K562 (cell line): ENCODE data around the gene MTA1. TPM values are rescaled to one million over a fixed set of nuclear protein-coding genes. Genes with fewer than 3 reads are reported as not detected.

Experiments used
- ARNT ChIP-seq, 2 experiments: fragments of 450-650 bp; IDR thresholded peaks; 2 replicates each; pipeline ENCODE4 v1.6.1; 2016; ENCODE audit warnings: mild to moderate bottlenecking in 1 of 2
- CBX8 ChIP-seq: fragments of 200-600 bp; sonication (generic); IDR thresholded peaks from 2 replicates; pipeline ENCODE4 v1.6.1; 2012; ENCODE audit warnings: borderline replicate concordance, mixed run types, low read depth, mild to moderate bottlenecking, moderate library complexity, mixed read lengths, low read length, control low read depth, inconsistent platforms; ENCODE audit not compliant: poor library complexity, severe bottlenecking; ENCODE audit errors: extremely low read depth
- CREB3 ChIP-seq: fragments of 450-650 bp; conservative IDR thresholded peaks from 2 replicates; pipeline ENCODE4 v1.6.1; 2016; ENCODE audit warnings: missing genetic modification characterization, low read depth, mild to moderate bottlenecking, missing compliant biosample characterization, moderate library complexity
- CSDE1 ChIP-seq, 2 experiments: fragments of 450-650 bp; IDR thresholded peaks; 2 replicates each; pipeline ENCODE4 v1.6.1; 2016; ENCODE audit warnings: mild to moderate bottlenecking in 1 of 2
- GTF2E2 ChIP-seq: fragments of 200-800 bp; sonication (Bioruptor generic); IDR thresholded peaks from 2 replicates; pipeline ENCODE4 v1.6.1; 2016; ENCODE audit warnings: missing genetic modification characterization, missing compliant biosample characterization
- MCM3 ChIP-seq: fragments of 450-650 bp; IDR thresholded peaks from 2 replicates; pipeline ENCODE4 v1.6.1; 2016
- MTA1 ChIP-seq: fragments of 450-650 bp; IDR thresholded peaks from 2 replicates; pipeline ENCODE4 v1.6.1; 2017; ENCODE audit warnings: borderline replicate concordance
- NCOA1 ChIP-seq: fragments of 450-650 bp; IDR thresholded peaks from 2 replicates; pipeline ENCODE4 v1.6.1; 2016; ENCODE audit warnings: low read depth
- OTX1 ChIP-seq: fragments of 450-650 bp; formaldehyde crosslinking; IDR thresholded peaks from 2 replicates; pipeline ENCODE4 v1.4.0; 2022; ENCODE audit warnings: mild to moderate bottlenecking
- PHF20 ChIP-seq: fragments of 450-650 bp; IDR thresholded peaks from 2 replicates; pipeline ENCODE4 v1.6.1; 2018; ENCODE audit not compliant: partially characterized antibody
- SRSF1 ChIP-seq: fragments of 200-400 bp; formaldehyde crosslinking; IDR thresholded peaks from 2 replicates; pipeline ENCODE4 v1.6.1; 2017; ENCODE audit warnings: mild to moderate bottlenecking, low read depth, low read length, moderate library complexity
- SRSF9 ChIP-seq: fragments of 200-400 bp; formaldehyde crosslinking; IDR thresholded peaks from 2 replicates; pipeline ENCODE4 v1.6.1; 2017; ENCODE audit warnings: low read depth, low read length, borderline replicate concordance
- THAP7 ChIP-seq: fragments of 250-450 bp; sonication (Bioruptor Pico); IDR thresholded peaks from 2 replicates; pipeline ENCODE4 v1.5.0; 2021
- TOE1 ChIP-seq, 2 experiments: fragments of 450-650 bp in 1 of 2; sonication (generic) in 1 of 2; formaldehyde crosslinking in 1 of 2; IDR thresholded peaks; 2 replicates each; pipeline versions ENCODE4 v1.7.1 to v1.8.0; 2016 to 2022; ENCODE audit warnings: borderline replicate concordance in 2 of 2, mild to moderate bottlenecking in 2 of 2, antibody characterized with exemption in 1 of 2, inconsistent platforms in 1 of 2, low read depth in 1 of 2, missing genetic modification reagents in 1 of 2, moderate library complexity in 1 of 2
- USF2 ChIP-seq: sonication (generic); formaldehyde crosslinking; IDR thresholded peaks from 2 replicates; pipeline ENCODE4 v1.5.0; 2020; ENCODE audit warnings: missing genetic modification reagents
- VEZF1 ChIP-seq: fragments of 200-800 bp; sonication (Bioruptor generic); IDR thresholded peaks from 2 replicates; pipeline ENCODE4 v1.6.1; 2017; ENCODE audit warnings: missing genetic modification characterization, missing compliant biosample characterization
- ZBTB49 ChIP-seq: sonication (generic); formaldehyde crosslinking; IDR thresholded peaks from 2 replicates; pipeline ENCODE4 v1.8.0; 2022; ENCODE audit warnings: missing genetic modification reagents, mild to moderate bottlenecking, borderline replicate concordance
- ZNF239 ChIP-seq: fragments of 250-450 bp; sonication (Bioruptor Pico); IDR thresholded peaks from 2 replicates; pipeline ENCODE4 v1.4.0; 2020; ENCODE audit warnings: mild to moderate bottlenecking
- ZNF41 ChIP-seq: fragments of 250-450 bp; sonication (Bioruptor Pico); conservative IDR thresholded peaks from 2 replicates; pipeline ENCODE4 v1.4.0; 2020; ENCODE audit warnings: mild to moderate bottlenecking
- ZNF551 ChIP-seq: fragments of 250-450 bp; sonication (Bioruptor Pico); IDR thresholded peaks from 2 replicates; pipeline ENCODE4 v1.5.0; 2021; ENCODE audit warnings: mild to moderate bottlenecking, moderate library complexity
- ZNF79 ChIP-seq: fragments of 250-450 bp; sonication (Bioruptor Pico); IDR thresholded peaks from 2 replicates; pipeline ENCODE4 v1.4.0; 2020; ENCODE audit warnings: low read depth, mild to moderate bottlenecking, moderate library complexity
- polyA plus RNA-seq, 8 experiments: library from polyadenylated mRNA; depleted of rRNA in 4 of 8; stranded (reverse) in 5 of 8; unstranded in 3 of 8; fragments of >200 nt; fragmentation: Nextera tagmentation in 2 of 8; fragmentation: Illumina TruSeq in 1 of 8; extraction: Ambion mirVana in 2 of 8; extraction: Trizol in 1 of 8; gene quantifications; 2 replicates each; pipeline versions ENCODE4 v1.2.1 to v1.2.3, GENCODE V29; 2011 to 2014; ENCODE audit warnings: inconsistent platforms in 1 of 8, missing spikeins in 1 of 8
- total RNA-seq, 7 experiments: library from RNA; depleted of rRNA in 6 of 7; stranded (reverse); fragments of >200 nt in 6 of 7; fragmentation: Illumina TruSeq in 2 of 7; extraction: Trizol in 2 of 7; gene quantifications; 2 replicates each; pipeline versions ENCODE4 v1.2.1 to v1.2.3, GENCODE V29; 2011 to 2021; ENCODE audit warnings: low replicate concordance in 1 of 7

The MTA1 gene
- total and polyA plus RNA-seq, 9 of the 15 experiments (the other 6 are each of a cell fraction or from before 2014, with no cell fraction given) = 0.13 to 118 (median 32.3) TPM

- no peak for TF ChIP-seq ZNF79
- no peak for TF ChIP-seq GTF2E2 (tag)
- no peak for TF ChIP-seq SRSF9
- TF ChIP-seq ZNF551 = no peak
- TF ChIP-seq ARNT (IDR thresholded peaks at IDR 0.05) = no peak
- no peak for TF ChIP-seq MCM3
- no peak for TF ChIP-seq USF2 (CRISPR knock-in tag)
- no peak for TF ChIP-seq SRSF1
- TF ChIP-seq CREB3 (tag) = no peak
- no peak for TF ChIP-seq OTX1 (CRISPR knock-in tag)
- no peak for TF ChIP-seq MTA1
- TF ChIP-seq THAP7 (CRISPR knock-in tag) = no peak
- TF ChIP-seq CBX8 = no peak
- TF ChIP-seq ZNF239 (CRISPR knock-in tag) = no peak
- TF ChIP-seq ZBTB49 (CRISPR knock-in tag) = no peak
- TF ChIP-seq TOE1 (IDR thresholded peaks at IDR 0.05; ENCODE audit: borderline replicate concordance) = no peak
- TF ChIP-seq TOE1 (CRISPR knock-in tag; IDR thresholded peaks at IDR 0.05; ENCODE audit: borderline replicate concordance, low read depth) = no peak
- TF ChIP-seq ZNF41 (CRISPR knock-in tag) = no peak
- TF ChIP-seq PHF20 = no peak
- peak; percentile 42 for TF ChIP-seq VEZF1
- TF ChIP-seq CSDE1 (IDR thresholded peaks at IDR 0.05) = no peak; a peak in 1 of 4 replicates
- TF ChIP-seq NCOA1 = no peak
Observed at GRCh38 chr14:105481886-105482457, 62.3 kb downstream of the MTA1 start (continued).
